ENCODE data around the gene TMEM94. TPM values are rescaled to one million over a fixed set of nuclear protein-coding genes. Genes with fewer than 3 reads are reported as not detected.

TMEM94 gene
- total RNA-seq, 1 experiment from 2014 or later, result 109 TPM

GRCh38 chr17:75540923-75541503 is 84.6 kb downstream of the TMEM94 start:
- no peak for TF ChIP-seq CTCF (IDR thresholded peaks at IDR 0.05; ENCODE audit: insufficient read depth in 1 of 2, low read depth in 1 of 2, low read length in 1 of 2, severe bottlenecking in 1 of 2, unreplicated experiment in 1 of 2)
- no peaks in the 10 kb centered on the region for H3K9me3 ChIP-seq
- ChIA-PET POLR2A (no interaction called here), CTCF (no interaction called here)
- no peak overlapping the region for H3K4me3 ChIP-seq (ENCODE audit: low read depth, low read length)
- H3K4me1 ChIP-seq, result peaks cover 31% of the 10 kb centered on the region
- peaks cover 63% of the 10 kb centered on the region for H3K36me3 Mint-ChIP-seq (ENCODE audit: insufficient read depth, unreplicated experiment)
- no TSS peak for BruUV-seq (replicated peaks)
- H3K9me3 Mint-ChIP-seq (ENCODE audit: unreplicated experiment), result no peaks in the 10 kb centered on the region
- H3K4me3 Mint-ChIP-seq (ENCODE audit: unreplicated experiment), result no peak overlapping the region
- DNase-seq, result no peak
- H3K27ac Mint-ChIP-seq (ENCODE audit: unreplicated experiment), result peak overlapping the region; percentile 49
- intact Hi-C loops (cut with micrococcal nuclease; ENCODE audit: unreplicated experiment), result no loop called here
- peaks cover 37% of the 10 kb centered on the region for H3K4me1 Mint-ChIP-seq (ENCODE audit: low read depth, unreplicated experiment)
- no peaks in the 10 kb centered on the region for H3K27me3 ChIP-seq (replicated peaks; ENCODE audit: control insufficient read depth, insufficient read depth, low read length)
- no peaks in the 10 kb centered on the region for H3K27me3 Mint-ChIP-seq (ENCODE audit: insufficient read depth, unreplicated experiment)
- H3K36me3 ChIP-seq (ENCODE audit: control insufficient read depth, insufficient read depth, low read length), result peaks cover 1% of the 10 kb centered on the region

- peaks cover 19% of the 10 kb centered on the region for H3K4me1 ChIP-seq
- intact Hi-C loops (cut with micrococcal nuclease; ENCODE audit: unreplicated experiment), result no loop called here
- peaks cover 1% of the 10 kb centered on the region for H3K36me3 ChIP-seq (ENCODE audit: control insufficient read depth, insufficient read depth, low read length)
- Mint-ChIP-seq H3K9me3 (ENCODE audit: unreplicated experiment) (no peaks in the 10 kb centered on the region), H3K27me3 (ENCODE audit: insufficient read depth, unreplicated experiment) (no peaks in the 10 kb centered on the region), H3K4me1 (ENCODE audit: low read depth, unreplicated experiment) (peaks cover 31% of the 10 kb centered on the region), H3K36me3 (ENCODE audit: insufficient read depth, unreplicated experiment) (peaks cover 72% of the 10 kb centered on the region), H3K4me3 (ENCODE audit: unreplicated experiment) (no peak overlapping the region), H3K27ac (ENCODE audit: unreplicated experiment) (peak overlapping the region; percentile 27)
- DNase-seq, result no peak
- no TSS peak for BruUV-seq (replicated peaks)
- no peaks in the 10 kb centered on the region for H3K9me3 ChIP-seq
- POLR2A ChIA-PET, result interaction anchor here (0.6 kb wide), 1 partner anchor 17 kb away, joined by 8 read pairs; no protein-coding TSS in a partner anchor
- no peak for TF ChIP-seq CTCF (IDR thresholded peaks at IDR 0.05; ENCODE audit: insufficient read depth in 1 of 2, low read depth in 1 of 2, low read length in 1 of 2, severe bottlenecking in 1 of 2, unreplicated experiment in 1 of 2)
- CTCF ChIA-PET, result no interaction called here
- no peak overlapping the region for H3K4me3 ChIP-seq (ENCODE audit: low read depth, low read length)
- no peaks in the 10 kb centered on the region for H3K27me3 ChIP-seq (replicated peaks; ENCODE audit: control insufficient read depth, insufficient read depth, low read length)
Measured at GRCh38 chr17:75542229-75542628, 85.8 kb downstream of the TMEM94 start.

- Mint-ChIP-seq H3K36me3 (ENCODE audit: insufficient read depth, unreplicated experiment) (peaks cover 76% of the 10 kb centered on the region), H3K27ac (ENCODE audit: unreplicated experiment) (no peak overlapping the region), H3K4me3 (ENCODE audit: unreplicated experiment) (no peak overlapping the region), H3K4me1 (ENCODE audit: low read depth, unreplicated experiment) (peaks cover 31% of the 10 kb centered on the region), H3K27me3 (ENCODE audit: insufficient read depth, unreplicated experiment) (no peaks in the 10 kb centered on the region), H3K9me3 (ENCODE audit: unreplicated experiment) (no peaks in the 10 kb centered on the region)
- Histone ChIP-seq H3K9me3 (no peaks in the 10 kb centered on the region), H3K27me3 (replicated peaks; ENCODE audit: control insufficient read depth, insufficient read depth, low read length) (no peaks in the 10 kb centered on the region), H3K4me3 (ENCODE audit: low read depth, low read length) (no peak overlapping the region), H3K36me3 (ENCODE audit: control insufficient read depth, insufficient read depth, low read length) (peaks cover 1% of the 10 kb centered on the region), H3K4me1 (peaks cover 13% of the 10 kb centered on the region)
- CTCF ChIA-PET, result no interaction called here
- BruUV-seq (replicated peaks), result no TSS peak
- TF ChIP-seq CTCF (IDR thresholded peaks at IDR 0.05; ENCODE audit: insufficient read depth in 1 of 2, low read depth in 1 of 2, low read length in 1 of 2, severe bottlenecking in 1 of 2, unreplicated experiment in 1 of 2), result no peak
- POLR2A ChIA-PET, result interaction anchor here (0.6 kb wide), 1 partner anchor 18 kb away, joined by 8 read pairs; no protein-coding TSS in a partner anchor
- DNase-seq, result no peak
- intact Hi-C loops (cut with micrococcal nuclease; ENCODE audit: unreplicated experiment), result no loop called here
Measured at GRCh38 chr17:75542728-75543336, 86.4 kb downstream of the TMEM94 start.
